HAP-1 (cell line): ENCODE results near the gene NDST4.

Experiments used
- DNase-seq, 2 experiments: peaks; one replicate each; pipeline ENCODE4 v3.0.0-alpha.2; 2016 to 2020; ENCODE audit warnings: low spot score in 2 of 2
- H3K27me3 ChIP-seq: fragments of 250-450 bp; sonication (Bioruptor Pico); 2 replicates; pipeline ENCODE4 v1.5.1; 2020; ENCODE audit warnings: low read depth, mild to moderate bottlenecking, moderate library complexity
- H3K36me3 ChIP-seq: fragments of 250-450 bp; sonication (Bioruptor Pico); replicated peaks from 2 replicates; pipeline ENCODE4 v1.5.1; 2020; ENCODE audit warnings: mild to moderate bottlenecking
- H3K4me1 ChIP-seq: fragments of 250-450 bp; sonication (Bioruptor Pico); 2 replicates; pipeline ENCODE4 v1.5.1; 2020; ENCODE audit warnings: mild to moderate bottlenecking
- H3K4me3 ChIP-seq: fragments of 250-450 bp; sonication (Bioruptor Pico); 2 replicates; pipeline ENCODE4 v1.5.1; 2020; ENCODE audit warnings: mild to moderate bottlenecking, moderate library complexity
- H3K9me3 ChIP-seq: fragments of 250-450 bp; sonication (Bioruptor Pico); 2 replicates; pipeline ENCODE4 v1.5.1; 2020; ENCODE audit warnings: mild to moderate bottlenecking, moderate library complexity
- in situ Hi-C: fragments of 300-500 bp; cut with MboI; formaldehyde crosslinking; loops from 3 replicates; pipeline ENCODE4 v1.14.3; 2020; ENCODE audit warnings: low sequenced_read_pairs, inconsistent platforms, mixed read lengths

The NDST4 gene

DNA sequence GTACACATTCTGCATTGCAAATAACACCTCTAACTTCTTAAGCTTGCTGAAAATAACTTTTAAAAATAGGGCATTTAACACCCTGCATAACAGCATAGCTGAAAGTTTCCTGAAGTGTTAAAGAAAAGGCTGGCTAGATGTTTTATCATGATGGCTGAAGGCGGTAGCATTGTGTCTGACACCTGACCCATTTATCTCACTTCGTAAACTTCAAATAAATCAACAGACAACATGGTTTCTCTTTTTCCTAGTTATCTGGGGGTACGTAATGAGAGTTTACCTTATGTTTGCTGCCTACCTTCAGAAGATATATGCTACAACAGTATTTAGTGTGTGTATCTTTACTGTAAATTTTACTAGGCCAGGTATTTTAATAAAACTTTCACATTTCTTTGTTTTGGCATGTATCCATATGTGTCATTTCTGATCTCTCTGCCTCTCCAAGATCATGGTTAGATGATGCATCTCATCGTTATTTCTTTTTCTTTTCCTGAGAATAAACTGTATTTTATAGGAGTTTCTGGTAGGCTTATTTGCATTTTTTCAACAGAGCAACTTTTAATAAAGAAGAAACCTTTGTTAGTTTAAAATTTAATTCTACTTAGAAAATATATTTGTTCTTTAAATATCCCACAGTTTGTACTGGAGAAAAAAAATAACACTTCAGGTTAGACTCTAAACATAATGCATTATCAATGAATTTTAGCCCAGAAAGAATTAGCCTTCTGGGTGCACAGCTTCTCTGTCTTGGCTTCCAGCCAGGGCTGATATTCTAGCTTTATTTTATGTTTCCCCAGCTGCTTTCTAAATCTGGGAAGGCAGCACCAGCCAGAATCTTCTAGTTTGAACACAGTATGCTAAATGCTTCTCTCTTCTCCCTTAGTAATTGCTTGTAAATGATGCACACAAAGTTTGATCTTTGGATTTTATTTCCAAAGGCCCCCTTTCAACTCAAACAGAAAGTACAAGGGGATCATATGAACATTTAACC, 2.9 kb downstream of the NDST4 start:
- in situ Hi-C loops: no loop called here
- no peaks in the 10 kb centered on the region for H3K36me3 ChIP-seq
- H3K4me1 ChIP-seq: peaks cover 9% of the 10 kb centered on the region
- H3K9me3 ChIP-seq: no peaks in the 10 kb centered on the region
- H3K4me3 ChIP-seq: no peak overlapping the region
- H3K27me3 ChIP-seq: no peaks in the 10 kb centered on the region
- peak in 1 of 2 experiments; percentile 21 for DNase-seq

DNA sequence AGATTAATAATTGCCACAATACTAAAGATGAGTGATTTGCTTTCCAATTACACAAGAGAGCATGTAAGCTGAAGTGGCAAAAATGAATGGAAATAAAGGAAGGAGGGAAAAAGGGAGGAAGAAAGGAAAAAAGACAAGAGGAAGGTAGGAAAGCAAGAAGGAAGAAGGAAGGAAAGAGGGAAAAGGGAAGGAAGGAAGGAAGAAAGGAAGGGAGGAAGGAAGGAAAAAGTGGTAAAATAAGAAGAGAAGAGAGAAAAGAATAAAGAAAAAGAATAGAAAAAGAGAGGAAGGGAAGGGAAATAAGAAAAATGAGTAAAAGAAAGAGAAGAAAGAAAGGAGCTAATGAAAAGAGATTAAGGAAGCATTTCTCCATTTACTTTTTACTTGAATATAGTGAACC, 4.6 kb downstream of the NDST4 start:
- no peak overlapping the region for H3K4me3 ChIP-seq
- no peaks in the 10 kb centered on the region for H3K27me3 ChIP-seq
- no peaks in the 10 kb centered on the region for H3K9me3 ChIP-seq
- no peak for DNase-seq
- in situ Hi-C loops: no loop called here
- H3K4me1 ChIP-seq: peaks cover 9% of the 10 kb centered on the region
- H3K36me3 ChIP-seq: no peaks in the 10 kb centered on the region

DNA sequence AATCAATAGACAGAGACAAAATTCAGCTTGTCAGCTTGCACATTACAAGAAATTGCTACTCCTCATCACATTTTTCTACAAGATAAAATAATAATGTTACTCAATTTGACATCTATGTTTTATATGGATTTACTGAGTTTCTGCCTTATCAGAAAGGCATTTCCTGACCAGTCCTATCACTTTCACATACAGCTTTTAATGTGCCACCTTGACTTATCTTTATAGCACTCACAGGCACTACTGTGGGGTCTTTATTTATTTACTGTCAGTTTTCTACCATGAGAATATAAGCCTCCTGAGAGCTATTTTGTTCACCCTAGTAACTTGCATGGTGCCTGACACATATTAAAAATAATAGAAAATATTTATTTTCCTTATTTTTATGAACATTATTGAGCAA, 6.0 kb downstream of the NDST4 start:
- Histone ChIP-seq H3K4me1 (no peaks in the 10 kb centered on the region), H3K4me3 (no peak overlapping the region), H3K9me3 (no peaks in the 10 kb centered on the region), H3K36me3 (no peaks in the 10 kb centered on the region), H3K27me3 (no peaks in the 10 kb centered on the region)
- in situ Hi-C loops: no loop called here
- DNase-seq: no peak

DNA sequence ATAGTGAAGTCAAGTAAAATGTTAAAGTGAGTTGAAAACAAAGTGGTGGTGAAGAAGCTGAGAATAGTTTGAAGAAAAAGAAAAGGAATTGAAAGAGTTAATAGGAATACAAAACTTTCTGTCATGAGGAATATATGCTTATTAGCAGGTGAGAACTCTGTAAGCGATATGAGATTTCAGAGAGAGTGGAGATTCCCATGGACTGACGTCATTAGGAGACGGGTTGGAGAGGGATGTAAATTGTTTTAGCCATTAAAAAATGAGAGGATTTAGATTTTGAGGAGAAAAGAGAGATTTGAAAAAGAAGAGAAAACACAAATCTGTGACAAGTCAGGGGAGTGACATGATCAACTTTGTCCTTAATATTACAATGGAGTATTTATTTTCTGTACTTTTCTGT, 11.7 kb downstream of the NDST4 start:
- no peaks in the 10 kb centered on the region for H3K27me3 ChIP-seq
- H3K4me3 ChIP-seq: no peak overlapping the region
- H3K9me3 ChIP-seq: no peaks in the 10 kb centered on the region
- in situ Hi-C loops: no loop called here
- H3K36me3 ChIP-seq: no peaks in the 10 kb centered on the region
- DNase-seq: no peak
- H3K4me1 ChIP-seq: no peaks in the 10 kb centered on the region

DNA sequence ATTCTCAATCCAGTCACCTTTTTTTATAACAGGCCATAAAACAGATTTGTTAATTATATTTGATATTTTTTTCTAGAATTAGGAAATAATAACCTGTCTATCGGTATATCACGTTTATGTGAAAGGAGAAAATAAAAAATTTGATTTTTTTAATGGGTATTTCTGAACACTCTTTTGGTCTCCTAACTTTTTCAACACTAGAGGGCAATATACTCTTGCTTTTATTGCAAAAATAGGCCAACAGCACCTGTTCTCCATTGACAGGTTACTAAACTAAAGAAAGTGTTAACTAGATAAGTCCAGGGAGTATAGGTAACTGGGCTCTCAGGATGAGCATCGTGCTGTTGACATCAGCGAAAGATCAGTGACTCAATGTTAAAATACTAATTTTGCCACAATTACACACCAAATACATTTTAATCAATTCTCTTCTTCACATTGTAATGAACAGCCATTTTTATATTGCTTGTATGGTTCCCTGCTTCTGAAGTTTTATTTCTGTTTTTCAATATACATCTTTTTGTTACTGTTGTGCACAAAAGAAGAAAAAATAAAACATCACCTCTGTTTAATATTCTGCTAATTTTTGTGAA, 22.8 kb downstream of the NDST4 start:
- H3K4me1 ChIP-seq: no peaks in the 10 kb centered on the region
- H3K4me3 ChIP-seq: no peak overlapping the region
- no peaks in the 10 kb centered on the region for H3K36me3 ChIP-seq
- no peaks in the 10 kb centered on the region for H3K27me3 ChIP-seq
- in situ Hi-C loops: no loop called here
- H3K9me3 ChIP-seq: no peaks in the 10 kb centered on the region
- DNase-seq: peak in 1 of 2 experiments; percentile 37

DNA sequence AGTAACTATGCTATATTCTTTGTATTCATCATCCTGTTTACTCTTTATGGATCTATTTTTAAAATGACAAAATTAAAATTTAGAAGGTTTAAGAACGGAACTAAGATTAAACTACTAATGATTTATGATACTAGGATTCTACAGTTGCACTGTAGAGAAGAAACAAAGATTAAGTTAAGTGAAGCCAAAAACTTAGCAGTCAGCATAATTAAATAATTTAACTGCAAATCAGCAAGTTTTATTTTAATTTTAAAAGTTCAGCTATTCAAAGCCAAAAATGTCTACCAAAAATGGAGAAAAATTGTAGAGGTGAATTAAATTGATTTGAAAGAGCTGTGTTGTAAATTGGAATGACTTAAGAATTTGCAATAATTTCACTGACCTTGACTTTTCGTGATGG, 30.8 kb downstream of the NDST4 start:
- Histone ChIP-seq H3K9me3 (peaks cover 7% of the 10 kb centered on the region; the same call in 1 of the 2 replicates), H3K27me3 (no peaks in the 10 kb centered on the region), H3K4me3 (no peak overlapping the region), H3K4me1 (no peaks in the 10 kb centered on the region), H3K36me3 (no peaks in the 10 kb centered on the region)
- in situ Hi-C loops: no loop called here
- no peak for DNase-seq

DNA sequence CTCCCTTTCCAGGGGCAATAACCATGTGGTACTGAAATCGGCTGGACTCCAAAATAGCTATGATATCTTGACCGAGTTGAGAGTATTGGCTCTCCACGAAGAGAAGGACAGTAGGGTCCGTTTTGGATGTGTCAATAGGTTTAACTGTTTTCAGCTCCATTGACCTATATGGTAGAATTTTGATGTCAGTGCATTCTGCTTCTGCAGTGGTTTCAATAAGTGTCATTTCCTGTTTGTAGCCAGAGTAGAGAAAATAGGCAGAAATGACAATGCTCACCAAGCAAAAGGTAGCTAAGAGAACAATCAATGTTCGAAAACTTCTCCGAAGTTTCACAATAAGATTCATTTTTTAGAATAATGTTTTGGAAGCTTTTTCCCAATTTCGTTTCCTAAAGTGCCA, 36.7 kb downstream of the NDST4 start:
- no peak for DNase-seq
- Histone ChIP-seq H3K36me3 (no peaks in the 10 kb centered on the region), H3K4me3 (no peak overlapping the region), H3K9me3 (no peaks in the 10 kb centered on the region), H3K4me1 (no peaks in the 10 kb centered on the region), H3K27me3 (no peaks in the 10 kb centered on the region)
- in situ Hi-C loops: no loop called here

DNA sequence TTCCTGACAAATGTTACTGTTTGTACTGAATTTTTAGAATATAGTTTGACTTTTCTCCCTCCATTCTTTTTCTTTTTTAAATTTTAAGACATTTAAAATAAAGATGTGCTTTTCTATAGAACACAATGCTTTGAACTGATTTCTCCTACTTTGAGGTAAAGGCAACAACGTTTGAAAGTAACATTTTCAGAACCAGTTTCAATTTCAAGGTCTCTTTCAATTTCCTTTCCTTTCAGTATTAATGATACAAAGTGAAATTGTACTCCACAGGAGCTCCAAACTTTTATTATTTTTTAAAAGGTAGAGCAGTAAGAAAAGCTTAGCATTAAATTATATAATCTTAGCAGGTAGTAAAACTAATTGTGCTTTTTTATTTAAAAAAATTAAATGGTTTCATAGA, 54.9 kb downstream of the NDST4 start:
- Histone ChIP-seq H3K4me1 (no peaks in the 10 kb centered on the region), H3K36me3 (no peaks in the 10 kb centered on the region), H3K27me3 (no peaks in the 10 kb centered on the region), H3K9me3 (no peaks in the 10 kb centered on the region), H3K4me3 (no peak overlapping the region)
- no peak for DNase-seq
- in situ Hi-C loops: no loop called here

DNA sequence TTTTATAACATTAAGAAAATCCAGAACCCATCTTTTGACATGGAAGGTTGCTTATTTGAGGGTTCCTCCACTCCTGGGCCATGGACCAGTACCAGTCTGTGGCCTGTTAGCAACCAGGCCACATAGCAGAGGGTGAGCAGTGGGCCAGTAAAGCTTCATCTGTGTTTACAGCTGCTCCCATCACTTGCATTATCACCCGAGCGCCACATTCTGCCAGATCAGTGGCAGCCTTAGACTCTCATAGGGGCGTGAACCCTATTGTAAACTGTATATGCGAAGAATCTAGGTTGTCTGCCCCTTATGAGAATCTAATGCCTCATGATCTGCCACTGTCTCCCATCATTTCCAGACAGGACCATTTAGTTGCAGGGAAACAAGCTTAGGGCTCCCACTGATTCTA, 58.6 kb downstream of the NDST4 start:
- H3K27me3 ChIP-seq: no peaks in the 10 kb centered on the region
- H3K9me3 ChIP-seq: no peaks in the 10 kb centered on the region
- H3K4me3 ChIP-seq: no peak overlapping the region
- no peaks in the 10 kb centered on the region for H3K36me3 ChIP-seq
- H3K4me1 ChIP-seq: no peaks in the 10 kb centered on the region
- in situ Hi-C loops: no loop called here
- no peak for DNase-seq

DNA sequence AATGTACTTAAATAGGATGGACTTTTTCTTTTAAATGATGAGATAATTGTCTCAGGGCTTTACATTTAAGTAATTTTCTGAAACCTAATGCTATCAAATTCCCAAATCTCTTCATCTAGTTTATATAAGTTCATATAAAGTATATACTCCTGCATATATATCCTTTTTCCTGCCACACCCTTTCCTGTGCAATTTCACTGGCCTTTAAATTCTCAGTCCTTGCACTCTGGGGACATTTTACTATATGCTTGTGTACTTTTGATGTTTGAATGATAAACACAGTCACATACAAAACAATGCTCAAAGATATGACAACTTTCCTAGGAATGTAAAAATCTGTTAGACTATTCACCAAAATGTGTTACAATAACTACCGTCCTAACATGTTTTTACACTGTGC, 60.1 kb downstream of the NDST4 start:
- H3K27me3 ChIP-seq: no peaks in the 10 kb centered on the region
- no peaks in the 10 kb centered on the region for H3K9me3 ChIP-seq
- no peak for DNase-seq
- H3K4me3 ChIP-seq: no peak overlapping the region
- in situ Hi-C loops: no loop called here
- no peaks in the 10 kb centered on the region for H3K4me1 ChIP-seq
- no peaks in the 10 kb centered on the region for H3K36me3 ChIP-seq

DNA sequence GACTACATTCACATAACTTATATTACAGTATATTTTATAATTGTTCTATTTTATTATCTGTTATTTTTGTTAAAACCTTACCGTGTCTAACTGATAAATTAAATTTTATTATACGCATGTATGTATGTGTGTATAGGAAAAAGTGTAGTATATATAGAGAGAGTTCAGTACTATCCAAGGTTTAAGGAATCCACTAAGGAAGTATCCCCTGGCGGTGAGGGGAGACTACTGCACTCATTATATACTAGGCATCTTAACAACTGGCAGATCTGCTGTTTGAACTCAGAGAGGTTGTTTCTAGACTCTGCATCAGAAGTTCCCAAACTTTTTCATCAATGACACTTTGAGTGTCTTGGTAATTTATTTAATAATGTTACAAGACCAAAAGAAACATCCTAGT, 70.9 kb downstream of the NDST4 start:
- H3K27me3 ChIP-seq: no peaks in the 10 kb centered on the region
- in situ Hi-C loops: no loop called here
- H3K4me3 ChIP-seq: no peak overlapping the region
- no peaks in the 10 kb centered on the region for H3K4me1 ChIP-seq
- H3K9me3 ChIP-seq: no peaks in the 10 kb centered on the region
- peak; percentile 22 to 27 for DNase-seq
- H3K36me3 ChIP-seq: no peaks in the 10 kb centered on the region

DNA sequence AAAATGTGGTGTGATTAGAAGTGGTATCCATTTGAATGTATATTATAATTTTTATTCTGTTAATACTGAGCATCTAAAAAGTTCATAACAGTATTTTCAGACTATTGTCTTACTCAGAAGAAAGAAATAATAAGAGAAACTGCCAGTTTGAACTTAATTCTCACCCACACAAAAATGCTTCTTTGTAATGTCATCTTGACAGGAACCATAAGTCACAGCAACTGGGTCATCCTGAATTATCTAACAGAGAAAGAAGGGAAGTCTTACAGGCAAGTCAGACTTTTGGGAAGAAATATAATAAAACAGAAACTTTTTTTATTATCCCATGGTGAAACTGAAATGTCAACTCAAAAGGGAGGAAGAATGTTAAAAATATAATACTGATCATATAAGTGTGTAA, 83.1 kb downstream of the NDST4 start:
- Histone ChIP-seq H3K9me3 (no peaks in the 10 kb centered on the region), H3K27me3 (no peaks in the 10 kb centered on the region), H3K36me3 (no peaks in the 10 kb centered on the region), H3K4me3 (no peak overlapping the region), H3K4me1 (no peaks in the 10 kb centered on the region; the same call in 1 of the 2 replicates)
- DNase-seq: no peak
- in situ Hi-C loops: no loop called here

DNA sequence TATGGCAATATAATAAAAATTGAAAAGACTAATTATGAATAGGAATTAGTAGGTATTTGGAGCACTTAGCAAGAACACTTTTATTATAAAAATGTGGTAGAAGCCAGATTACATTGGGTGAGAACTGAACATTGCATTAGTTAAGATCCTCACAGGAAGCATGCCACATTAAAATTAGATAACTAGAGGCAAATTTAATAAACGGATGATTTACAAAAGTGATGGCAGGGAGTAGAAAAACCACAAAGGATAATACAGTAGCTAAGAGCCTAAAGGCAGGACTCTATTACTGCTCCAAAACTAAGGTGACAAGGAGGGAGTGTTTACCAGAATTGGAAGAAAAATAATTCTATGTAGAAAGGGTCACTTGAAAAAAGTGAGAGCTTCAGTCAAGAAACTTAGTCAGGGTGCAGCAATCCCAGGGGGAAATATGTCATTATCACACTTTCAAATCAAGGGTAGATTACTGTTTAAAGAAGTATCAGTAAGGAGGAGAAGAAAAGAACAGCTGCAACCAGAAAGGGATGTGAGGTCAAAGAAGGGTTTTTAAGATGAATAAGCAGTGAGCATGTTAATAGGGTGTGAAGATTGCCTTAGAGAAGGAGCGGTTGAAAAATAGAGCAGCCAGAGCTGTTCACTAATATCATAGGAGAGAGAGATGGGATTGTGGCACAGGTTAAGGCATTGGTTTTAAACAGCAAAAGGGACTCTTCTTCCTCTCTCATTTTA, 84.6 kb downstream of the NDST4 start:
- in situ Hi-C loops: no loop called here
- Histone ChIP-seq H3K27me3 (no peaks in the 10 kb centered on the region), H3K36me3 (no peaks in the 10 kb centered on the region), H3K9me3 (no peaks in the 10 kb centered on the region), H3K4me1 (no peaks in the 10 kb centered on the region; the same call in 1 of the 2 replicates), H3K4me3 (no peak overlapping the region)
- no peak for DNase-seq

DNA sequence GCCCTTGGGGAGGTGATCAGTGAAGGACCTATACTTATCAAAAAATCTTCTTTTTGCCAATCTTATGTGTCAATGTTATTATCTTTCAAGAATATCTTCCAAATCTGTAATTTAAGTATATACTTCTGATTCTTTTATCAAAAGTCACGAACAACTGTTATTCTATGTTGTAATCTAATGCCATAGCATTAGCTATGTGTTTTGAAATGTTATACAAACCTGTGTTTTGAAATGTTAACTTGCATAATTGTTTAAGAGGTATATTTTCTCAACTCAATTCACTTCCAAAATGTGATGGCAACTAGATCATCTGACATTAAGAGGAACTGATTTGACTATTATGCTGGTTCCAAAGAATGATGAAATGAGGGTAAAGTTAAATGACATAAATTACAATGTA, 113.5 kb downstream of the NDST4 start:
- DNase-seq: no peak
- Histone ChIP-seq H3K4me1 (no peaks in the 10 kb centered on the region; the same call in 1 of the 2 replicates), H3K9me3 (no peaks in the 10 kb centered on the region), H3K27me3 (no peaks in the 10 kb centered on the region), H3K4me3 (no peak overlapping the region), H3K36me3 (no peaks in the 10 kb centered on the region)
- in situ Hi-C loops: no loop called here
